Measurements from ENCODE around the gene POU2F3. TPM values are rescaled to one million over a fixed set of nuclear protein-coding genes. Genes with fewer than 3 reads are reported as not detected.

The POU2F3 gene
- total RNA-seq, 1 experiment from 2014 or later: not detected

DNA sequence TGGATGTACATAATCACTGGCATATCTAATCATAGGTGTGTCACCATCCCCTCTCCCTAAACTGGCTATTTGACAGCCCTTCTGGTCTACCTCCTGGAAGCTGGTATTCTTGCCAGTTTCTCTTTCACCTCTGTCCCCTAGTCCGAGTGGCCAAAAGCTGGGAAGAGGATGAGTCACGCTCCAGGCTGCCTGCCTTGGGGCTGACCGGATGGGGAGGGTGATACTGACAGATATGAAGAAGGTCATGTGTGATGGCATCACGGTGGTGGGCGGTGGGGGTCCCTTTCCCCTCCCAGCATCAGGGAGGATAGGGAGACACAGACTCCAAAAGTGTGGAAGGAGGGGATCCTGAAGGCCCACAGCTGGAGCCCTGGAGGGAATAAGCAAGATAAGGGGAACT, 24.3 kb upstream of the POU2F3 start:
- DNase-seq (ENCODE audit: low read depth, low spot score): no peak

DNA sequence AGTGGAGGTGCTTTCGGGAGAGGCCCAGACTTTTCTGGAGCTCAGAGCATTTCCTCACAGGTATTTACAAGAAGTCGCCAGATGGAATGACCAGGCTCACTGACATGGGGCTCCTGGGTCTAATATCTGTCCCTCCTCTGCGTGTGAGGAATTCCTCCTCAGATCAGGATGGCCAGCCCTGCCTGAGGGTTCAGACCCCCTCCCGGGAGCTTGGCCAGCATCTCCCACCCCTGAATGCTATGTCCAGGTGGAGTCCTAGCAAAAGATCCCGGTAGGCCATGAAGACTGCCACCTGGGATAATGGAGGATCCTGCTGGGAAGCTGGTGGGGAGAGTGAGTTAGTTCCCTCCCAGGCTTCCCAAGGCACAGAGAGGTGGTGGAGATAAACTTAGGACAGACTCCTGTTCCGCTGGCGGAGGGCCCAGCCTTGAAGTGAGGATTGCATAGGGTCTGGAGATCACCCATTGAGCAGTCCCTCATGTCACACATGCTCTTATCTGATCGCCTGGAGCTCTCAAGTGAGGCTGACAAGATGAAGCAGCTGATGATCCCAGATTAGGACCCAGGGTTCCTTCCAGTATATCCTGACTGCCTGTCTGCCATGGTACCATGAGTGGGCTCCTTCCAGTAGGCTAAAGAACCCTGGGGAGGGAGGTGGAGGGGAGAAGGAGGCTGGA, 23.4 kb upstream of the POU2F3 start:
- Histone ChIP-seq H3K27ac (ENCODE audit: low read length) (no peak overlapping the region), H3K27me3 (ENCODE audit: control insufficient read depth, insufficient read depth, low read length) (no peaks in the 10 kb centered on the region), H3K4me1 (ENCODE audit: control insufficient read depth, insufficient read depth, low read length) (peaks cover 6% of the 10 kb centered on the region; the same call in 1 of the 2 replicates), H3K4me3 (ENCODE audit: low read depth in 2 of 2, low read length in 2 of 2) (no peak overlapping the region), H3K36me3 (ENCODE audit: control insufficient read depth, insufficient read depth, low read length) (no peaks in the 10 kb centered on the region), H3K9me3 (ENCODE audit: control insufficient read depth, insufficient read depth, low read depth, low read length) (no peaks in the 10 kb centered on the region)
- TF ChIP-seq POLR2AphosphoS5 (IDR thresholded peaks at IDR 0.05; ENCODE audit: low read depth, low read length) (no peak), SIN3A (IDR thresholded peaks at IDR 0.05; ENCODE audit: borderline replicate concordance, insufficient read depth, low read depth, low read length) (no peak), TCF7L2 (IDR thresholded peaks at IDR 0.05; ENCODE audit: low read depth, low read length) (no peak)
- TF ChIP-seq, protein P1, sequence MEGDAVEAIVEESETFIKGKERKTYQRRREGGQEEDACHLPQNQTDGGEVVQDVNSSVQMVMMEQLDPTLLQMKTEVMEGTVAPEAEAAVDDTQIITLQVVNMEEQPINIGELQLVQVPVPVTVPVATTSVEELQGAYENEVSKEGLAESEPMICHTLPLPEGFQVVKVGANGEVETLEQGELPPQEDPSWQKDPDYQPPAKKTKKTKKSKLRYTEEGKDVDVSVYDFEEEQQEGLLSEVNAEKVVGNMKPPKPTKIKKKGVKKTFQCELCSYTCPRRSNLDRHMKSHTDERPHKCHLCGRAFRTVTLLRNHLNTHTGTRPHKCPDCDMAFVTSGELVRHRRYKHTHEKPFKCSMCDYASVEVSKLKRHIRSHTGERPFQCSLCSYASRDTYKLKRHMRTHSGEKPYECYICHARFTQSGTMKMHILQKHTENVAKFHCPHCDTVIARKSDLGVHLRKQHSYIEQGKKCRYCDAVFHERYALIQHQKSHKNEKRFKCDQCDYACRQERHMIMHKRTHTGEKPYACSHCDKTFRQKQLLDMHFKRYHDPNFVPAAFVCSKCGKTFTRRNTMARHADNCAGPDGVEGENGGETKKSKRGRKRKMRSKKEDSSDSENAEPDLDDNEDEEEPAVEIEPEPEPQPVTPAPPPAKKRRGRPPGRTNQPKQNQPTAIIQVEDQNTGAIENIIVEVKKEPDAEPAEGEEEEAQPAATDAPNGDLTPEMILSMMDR (IDR thresholded peaks at IDR 0.05): no peak
- TF ChIP-seq, protein P2, sequence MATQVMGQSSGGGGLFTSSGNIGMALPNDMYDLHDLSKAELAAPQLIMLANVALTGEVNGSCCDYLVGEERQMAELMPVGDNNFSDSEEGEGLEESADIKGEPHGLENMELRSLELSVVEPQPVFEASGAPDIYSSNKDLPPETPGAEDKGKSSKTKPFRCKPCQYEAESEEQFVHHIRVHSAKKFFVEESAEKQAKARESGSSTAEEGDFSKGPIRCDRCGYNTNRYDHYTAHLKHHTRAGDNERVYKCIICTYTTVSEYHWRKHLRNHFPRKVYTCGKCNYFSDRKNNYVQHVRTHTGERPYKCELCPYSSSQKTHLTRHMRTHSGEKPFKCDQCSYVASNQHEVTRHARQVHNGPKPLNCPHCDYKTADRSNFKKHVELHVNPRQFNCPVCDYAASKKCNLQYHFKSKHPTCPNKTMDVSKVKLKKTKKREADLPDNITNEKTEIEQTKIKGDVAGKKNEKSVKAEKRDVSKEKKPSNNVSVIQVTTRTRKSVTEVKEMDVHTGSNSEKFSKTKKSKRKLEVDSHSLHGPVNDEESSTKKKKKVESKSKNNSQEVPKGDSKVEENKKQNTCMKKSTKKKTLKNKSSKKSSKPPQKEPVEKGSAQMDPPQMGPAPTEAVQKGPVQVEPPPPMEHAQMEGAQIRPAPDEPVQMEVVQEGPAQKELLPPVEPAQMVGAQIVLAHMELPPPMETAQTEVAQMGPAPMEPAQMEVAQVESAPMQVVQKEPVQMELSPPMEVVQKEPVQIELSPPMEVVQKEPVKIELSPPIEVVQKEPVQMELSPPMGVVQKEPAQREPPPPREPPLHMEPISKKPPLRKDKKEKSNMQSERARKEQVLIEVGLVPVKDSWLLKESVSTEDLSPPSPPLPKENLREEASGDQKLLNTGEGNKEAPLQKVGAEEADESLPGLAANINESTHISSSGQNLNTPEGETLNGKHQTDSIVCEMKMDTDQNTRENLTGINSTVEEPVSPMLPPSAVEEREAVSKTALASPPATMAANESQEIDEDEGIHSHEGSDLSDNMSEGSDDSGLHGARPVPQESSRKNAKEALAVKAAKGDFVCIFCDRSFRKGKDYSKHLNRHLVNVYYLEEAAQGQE (IDR thresholded peaks at IDR 0.05; ENCODE audit: insufficient read depth in 1 of 2, low read depth in 2 of 2, low read length in 1 of 2): no peak
- intact Hi-C loops (cut with micrococcal nuclease; ENCODE audit: unreplicated experiment) (no loop called here), in situ Hi-C loops (cut with HindIII; ENCODE audit: low pct_unique_long_range_greater_than_20kb, low sequenced_read_pairs) (no loop called here)
- DNase-seq (ENCODE audit: low read depth, low spot score): no peak
- CTCF ChIA-PET: no interaction called here
- POLR2A ChIA-PET: no interaction called here
- BruUV-seq (replicated peaks): no TSS peak
- no peak for ATAC-seq

More for the DNA sequence above, 24.3 kb upstream of the POU2F3 start:
- Histone ChIP-seq H3K9me3 (ENCODE audit: control insufficient read depth, insufficient read depth, low read depth, low read length) (no peaks in the 10 kb centered on the region), H3K27ac (ENCODE audit: low read length) (no peak overlapping the region), H3K36me3 (ENCODE audit: control insufficient read depth, insufficient read depth, low read length) (no peaks in the 10 kb centered on the region), H3K27me3 (ENCODE audit: control insufficient read depth, insufficient read depth, low read length) (no peaks in the 10 kb centered on the region), H3K4me1 (ENCODE audit: control insufficient read depth, insufficient read depth, low read length) (peaks cover 7% of the 10 kb centered on the region; the same call in 1 of the 2 replicates), H3K4me3 (ENCODE audit: low read depth in 2 of 2, low read length in 2 of 2) (no peak overlapping the region)
- TF ChIP-seq, protein P2 (IDR thresholded peaks at IDR 0.05; ENCODE audit: insufficient read depth in 1 of 2, low read depth in 2 of 2, low read length in 1 of 2): no peak
- TF ChIP-seq TCF7L2 (IDR thresholded peaks at IDR 0.05; ENCODE audit: low read depth, low read length): no peak
- TF ChIP-seq, protein P1 (IDR thresholded peaks at IDR 0.05): no peak
- no peak for TF ChIP-seq SIN3A (IDR thresholded peaks at IDR 0.05; ENCODE audit: borderline replicate concordance, insufficient read depth, low read depth, low read length)
- no peak for TF ChIP-seq POLR2AphosphoS5 (IDR thresholded peaks at IDR 0.05; ENCODE audit: low read depth, low read length)
- intact Hi-C loops (cut with micrococcal nuclease; ENCODE audit: unreplicated experiment) (no loop called here), in situ Hi-C loops (cut with HindIII; ENCODE audit: low pct_unique_long_range_greater_than_20kb, low sequenced_read_pairs) (no loop called here)
- BruUV-seq (replicated peaks): no TSS peak
- ChIA-PET CTCF (no interaction called here), POLR2A (interaction anchor here (0.6 kb wide), 1 partner anchor 47 kb away, joined by 4 read pairs; no protein-coding TSS in a partner anchor)
- no peak for ATAC-seq
